ENCODE data around the gene NFIA. TPM values are rescaled to one million over a fixed set of nuclear protein-coding genes. Genes with fewer than 3 reads are reported as not detected.

The NFIA gene
- total and polyA plus RNA-seq, 2 of the 13 experiments (the other 11 are each of a cell fraction or from before 2014, with no cell fraction given) = 14.7 to 28.5 TPM

- TF ChIP-seq REST (IDR thresholded peaks at IDR 0.05; ENCODE audit: borderline replicate concordance in 1 of 2, low read depth in 1 of 2, low read length in 2 of 2) (no peak), SAFB2 (CRISPR knock-in tag; IDR thresholded peaks at IDR 0.05; ENCODE audit: borderline replicate concordance, low read depth) (no peak), POGZ (CRISPR knock-in tag; IDR thresholded peaks at IDR 0.05) (peak; percentile 75), NFE2L1 (CRISPR knock-in tag; IDR thresholded peaks at IDR 0.05; ENCODE audit: borderline replicate concordance) (no peak), ATF2 (CRISPR knock-in tag; IDR thresholded peaks at IDR 0.05) (peak; percentile 41; the same call in 1 of the 2 replicates), ZKSCAN1 (IDR thresholded peaks at IDR 0.05; ENCODE audit: low read length) (no peak), PAX8 (CRISPR knock-in tag; IDR thresholded peaks at IDR 0.05; ENCODE audit: borderline replicate concordance) (no peak), MYC (CRISPR knock-in tag; IDR thresholded peaks at IDR 0.05; ENCODE audit: borderline replicate concordance) (no peak), KAT2B (IDR thresholded peaks at IDR 0.05; ENCODE audit: borderline replicate concordance, low read depth, low read length) (no peak), DRAP1 (CRISPR knock-in tag; IDR thresholded peaks at IDR 0.05) (0 out of 2 replicates have a peak, but pooled peaks have one; percentile 14), TERF1 (CRISPR knock-in tag; IDR thresholded peaks at IDR 0.05) (no peak), FOXK1 (CRISPR knock-in tag; IDR thresholded peaks at IDR 0.05; ENCODE audit: borderline replicate concordance, low read depth) (peak; percentile 41; the same call in 1 of the 2 replicates), RFX3 (CRISPR knock-in tag; IDR thresholded peaks at IDR 0.05) (no peak), IRF2 (CRISPR knock-in tag; IDR thresholded peaks at IDR 0.05) (peak; percentile 52; the same call in 1 of the 2 replicates), KLF16 (CRISPR knock-in tag; IDR thresholded peaks at IDR 0.05) (peak in 1 of 2 experiments; percentile 63; a peak in 1 of 4 replicates), NCOR1 (IDR thresholded peaks at IDR 0.05; ENCODE audit: borderline replicate concordance, low read length) (peak; percentile 62; the same call in 1 of the 2 replicates), MED1 (CRISPR knock-in tag; IDR thresholded peaks at IDR 0.05) (0 out of 2 replicates have a peak, but pooled peaks have one; percentile 23), NFKB2 (CRISPR knock-in tag; IDR thresholded peaks at IDR 0.05; ENCODE audit: borderline replicate concordance) (no peak), ZNF709 (CRISPR knock-in tag; IDR thresholded peaks at IDR 0.05) (no peak)
- TF ChIP-seq, protein P1, sequence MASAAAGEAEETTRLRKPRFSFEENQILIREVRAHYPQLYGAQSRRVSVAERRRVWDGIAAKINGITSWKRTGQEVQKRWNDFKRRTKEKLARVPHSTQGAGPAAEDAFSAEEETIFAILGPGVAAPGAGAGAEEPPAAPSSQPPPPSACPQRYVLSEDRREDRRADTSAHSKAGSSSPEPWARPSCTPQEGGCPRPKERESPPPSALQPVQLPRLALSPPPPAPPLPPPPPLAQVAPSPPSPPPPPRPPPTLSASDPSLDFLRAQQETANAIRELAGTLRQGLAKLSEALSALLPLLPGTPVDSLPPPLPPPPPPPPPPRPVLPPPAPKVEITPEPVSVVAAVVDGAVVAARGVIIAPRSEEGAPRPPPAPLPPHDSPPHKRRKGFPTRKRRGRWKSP (CRISPR knock-in tag; IDR thresholded peaks at IDR 0.05) = no peak
- TF ChIP-seq, protein P2, sequence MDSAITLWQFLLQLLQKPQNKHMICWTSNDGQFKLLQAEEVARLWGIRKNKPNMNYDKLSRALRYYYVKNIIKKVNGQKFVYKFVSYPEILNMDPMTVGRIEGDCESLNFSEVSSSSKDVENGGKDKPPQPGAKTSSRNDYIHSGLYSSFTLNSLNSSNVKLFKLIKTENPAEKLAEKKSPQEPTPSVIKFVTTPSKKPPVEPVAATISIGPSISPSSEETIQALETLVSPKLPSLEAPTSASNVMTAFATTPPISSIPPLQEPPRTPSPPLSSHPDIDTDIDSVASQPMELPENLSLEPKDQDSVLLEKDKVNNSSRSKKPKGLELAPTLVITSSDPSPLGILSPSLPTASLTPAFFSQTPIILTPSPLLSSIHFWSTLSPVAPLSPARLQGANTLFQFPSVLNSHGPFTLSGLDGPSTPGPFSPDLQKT (CRISPR knock-in tag; IDR thresholded peaks at IDR 0.05; ENCODE audit: borderline replicate concordance) = no peak
These were observed 7.0 kb downstream of the NFIA start (continued) for GRCh38 chr1:61089338-61089737.
